Ovary (tissue), 3 donors: Measurements from ENCODE around the gene TCFL5.

Experiments used
- CTCF ChIP-seq, 3 donors: fragments of 450-650 bp in 2 of 3; fragments of 200-600 bp in 1 of 3; IDR thresholded peaks; one replicate each; pipeline versions ENCODE4 v1.5.1 to v1.8.0; 2016 to 2022; ENCODE audit warnings: antibody characterized with exemption in 3 of 3, mild to moderate bottlenecking in 1 of 3
- EP300 ChIP-seq: sonication (generic); formaldehyde crosslinking; IDR thresholded peaks from one replicate; pipeline ENCODE4 v1.6.1; 2017; ENCODE audit warnings: antibody characterized with exemption
- POLR2A ChIP-seq: fragments of 450-650 bp; IDR thresholded peaks from one replicate; pipeline ENCODE4 v1.6.1; 2017; ENCODE audit warnings: antibody characterized with exemption, mild to moderate bottlenecking, moderate library complexity
- donor health status: DM: no; HTN: no; CAD: no.

GRCh38 chr20:62824476-62825332 is 36.9 kb downstream of the TCFL5 start:
- TF ChIP-seq CTCF (IDR thresholded peaks at IDR 0.05) (no peak), POLR2A (no peak), EP300 (no peak)
